Type B pancreatic cell (in vitro differentiated cells): ENCODE results near the gene WDFY1. TPM values are rescaled to one million over a fixed set of nuclear protein-coding genes. Genes with fewer than 3 reads are reported as not detected.

Source experiments
- DNase-seq: peaks from one replicate; pipeline ENCODE4 v3.0.0; 2021; ENCODE audit warnings: mixed read lengths; ENCODE audit not compliant: unreplicated experiment; ENCODE audit errors: extremely low spot score
- H3K27ac Mint-ChIP-seq: 2 replicates; pipeline ENCODE4 v1.8.0; 2021; ENCODE audit warnings: mild to moderate bottlenecking, mixed read lengths
- H3K27me3 Mint-ChIP-seq: 2 replicates; pipeline ENCODE4 v1.8.0; 2021; ENCODE audit warnings: mixed read lengths
- H3K36me3 Mint-ChIP-seq: 2 replicates; pipeline ENCODE4 v1.8.0; 2021; ENCODE audit warnings: mixed read lengths
- H3K4me1 Mint-ChIP-seq: one replicate; pipeline ENCODE4 v1.8.0; 2021; ENCODE audit warnings: mixed read lengths; ENCODE audit not compliant: unreplicated experiment
- H3K4me3 Mint-ChIP-seq: 2 replicates; pipeline ENCODE4 v1.8.0; 2021; ENCODE audit warnings: mild to moderate bottlenecking, mixed read lengths
- H3K9me3 Mint-ChIP-seq: 2 replicates; pipeline ENCODE4 v1.8.0; 2021; ENCODE audit warnings: mixed read lengths
- total RNA-seq: library from RNA; stranded (reverse); gene quantifications from 2 replicates; pipeline ENCODE4 v1.2.1, GENCODE V29; 2021; ENCODE audit warnings: low replicate concordance
- TF ChIP-seq, protein P1 (sequence below): fragments of 200-600 bp; sonication (generic); conservative IDR thresholded peaks from 2 replicates; pipeline ENCODE4 v1.5.0; 2021; ENCODE audit warnings: antibody characterized with exemption, mild to moderate bottlenecking

Gene WDFY1
- total RNA-seq, 1 donor from 2014 or later: 45.5 TPM

DNA sequence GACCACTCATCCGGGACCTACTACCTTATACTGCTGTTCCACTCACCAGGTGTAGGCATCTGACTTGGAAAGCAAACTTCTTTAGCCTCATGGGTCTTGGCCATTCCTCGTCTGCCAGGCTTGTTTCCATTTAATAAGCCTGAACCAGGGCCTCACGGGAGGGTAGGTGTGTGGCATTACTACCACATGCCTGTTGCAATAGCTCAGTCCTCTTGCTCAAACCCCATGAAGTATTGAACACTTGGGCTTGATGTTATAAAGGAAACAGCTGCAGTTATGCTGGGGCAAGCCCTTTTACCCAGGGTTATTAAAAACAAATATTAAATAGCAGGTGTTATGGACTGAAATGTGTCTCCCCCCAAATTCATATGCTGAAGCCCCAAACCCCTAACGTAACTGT is 33.3 kb upstream of the WDFY1 start:
- H3K27ac Mint-ChIP-seq: no peak overlapping the region
- TF ChIP-seq, protein P1, sequence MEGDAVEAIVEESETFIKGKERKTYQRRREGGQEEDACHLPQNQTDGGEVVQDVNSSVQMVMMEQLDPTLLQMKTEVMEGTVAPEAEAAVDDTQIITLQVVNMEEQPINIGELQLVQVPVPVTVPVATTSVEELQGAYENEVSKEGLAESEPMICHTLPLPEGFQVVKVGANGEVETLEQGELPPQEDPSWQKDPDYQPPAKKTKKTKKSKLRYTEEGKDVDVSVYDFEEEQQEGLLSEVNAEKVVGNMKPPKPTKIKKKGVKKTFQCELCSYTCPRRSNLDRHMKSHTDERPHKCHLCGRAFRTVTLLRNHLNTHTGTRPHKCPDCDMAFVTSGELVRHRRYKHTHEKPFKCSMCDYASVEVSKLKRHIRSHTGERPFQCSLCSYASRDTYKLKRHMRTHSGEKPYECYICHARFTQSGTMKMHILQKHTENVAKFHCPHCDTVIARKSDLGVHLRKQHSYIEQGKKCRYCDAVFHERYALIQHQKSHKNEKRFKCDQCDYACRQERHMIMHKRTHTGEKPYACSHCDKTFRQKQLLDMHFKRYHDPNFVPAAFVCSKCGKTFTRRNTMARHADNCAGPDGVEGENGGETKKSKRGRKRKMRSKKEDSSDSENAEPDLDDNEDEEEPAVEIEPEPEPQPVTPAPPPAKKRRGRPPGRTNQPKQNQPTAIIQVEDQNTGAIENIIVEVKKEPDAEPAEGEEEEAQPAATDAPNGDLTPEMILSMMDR: no peak
- no peak for DNase-seq
- H3K4me3 Mint-ChIP-seq: no peak overlapping the region
- H3K4me1 Mint-ChIP-seq: no peaks in the 10 kb centered on the region
- no peaks in the 10 kb centered on the region for H3K27me3 Mint-ChIP-seq
- peaks cover 3% of the 10 kb centered on the region for H3K36me3 Mint-ChIP-seq
- no peaks in the 10 kb centered on the region for H3K9me3 Mint-ChIP-seq

DNA sequence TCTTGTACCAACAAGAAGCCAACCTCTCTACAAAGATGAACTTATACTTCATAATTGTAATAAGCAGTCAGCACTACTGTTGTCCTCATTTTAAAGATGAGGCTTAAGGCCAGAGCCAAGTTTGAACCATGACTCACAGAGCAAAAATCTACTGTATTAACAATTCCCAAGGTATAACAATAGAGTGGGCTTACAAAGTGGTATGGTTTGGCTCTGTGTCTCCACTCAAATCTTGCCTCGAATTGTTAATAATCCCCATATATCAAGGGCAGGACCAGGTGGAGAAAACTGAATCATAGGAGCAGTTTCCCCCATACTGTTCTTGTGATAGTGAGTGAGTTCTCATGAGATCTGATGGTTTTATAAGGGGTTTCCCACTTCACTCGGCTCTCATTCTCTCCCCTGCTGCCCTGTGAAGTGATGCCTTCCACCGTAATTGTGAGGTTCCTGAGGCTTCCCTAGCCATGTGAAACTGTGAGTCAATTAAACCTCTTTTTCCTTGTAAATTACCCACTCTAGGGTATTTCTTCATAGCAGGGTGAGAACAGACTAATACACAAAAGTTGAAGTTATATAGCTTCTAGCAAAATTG is 31.6 kb upstream of the WDFY1 start:
- H3K4me3 Mint-ChIP-seq: no peak overlapping the region
- H3K27ac Mint-ChIP-seq: no peak overlapping the region
- no peaks in the 10 kb centered on the region for H3K36me3 Mint-ChIP-seq
- no peaks in the 10 kb centered on the region for H3K4me1 Mint-ChIP-seq
- TF ChIP-seq, protein P1: no peak
- H3K9me3 Mint-ChIP-seq: no peaks in the 10 kb centered on the region
- no peaks in the 10 kb centered on the region for H3K27me3 Mint-ChIP-seq
- no peak for DNase-seq

DNA sequence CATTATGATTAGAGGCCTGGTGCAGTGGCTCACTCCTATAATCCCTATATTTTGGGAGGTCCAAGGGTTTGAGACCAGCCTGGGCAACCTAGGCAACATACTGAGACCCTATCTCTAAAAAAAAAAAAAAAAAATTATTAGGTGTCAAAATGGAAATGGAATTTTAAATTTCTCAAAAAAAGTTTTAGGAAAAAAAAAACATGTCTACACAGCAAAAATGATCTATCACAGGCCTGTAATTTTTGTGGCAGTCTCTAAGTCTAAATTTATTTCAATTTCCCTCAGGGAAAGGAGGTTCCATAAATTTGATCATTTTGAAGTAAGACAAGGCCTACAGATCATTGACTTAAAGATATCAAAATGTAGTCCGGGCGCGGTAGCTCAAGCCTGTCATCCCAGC is 28.5 kb upstream of the WDFY1 start:
- Mint-ChIP-seq H3K27me3 (no peaks in the 10 kb centered on the region), H3K4me1 (peaks cover 5% of the 10 kb centered on the region), H3K4me3 (no peak overlapping the region), H3K36me3 (no peaks in the 10 kb centered on the region), H3K27ac (no peak overlapping the region), H3K9me3 (no peaks in the 10 kb centered on the region)
- TF ChIP-seq, protein P1: no peak
- DNase-seq: no peak

DNA sequence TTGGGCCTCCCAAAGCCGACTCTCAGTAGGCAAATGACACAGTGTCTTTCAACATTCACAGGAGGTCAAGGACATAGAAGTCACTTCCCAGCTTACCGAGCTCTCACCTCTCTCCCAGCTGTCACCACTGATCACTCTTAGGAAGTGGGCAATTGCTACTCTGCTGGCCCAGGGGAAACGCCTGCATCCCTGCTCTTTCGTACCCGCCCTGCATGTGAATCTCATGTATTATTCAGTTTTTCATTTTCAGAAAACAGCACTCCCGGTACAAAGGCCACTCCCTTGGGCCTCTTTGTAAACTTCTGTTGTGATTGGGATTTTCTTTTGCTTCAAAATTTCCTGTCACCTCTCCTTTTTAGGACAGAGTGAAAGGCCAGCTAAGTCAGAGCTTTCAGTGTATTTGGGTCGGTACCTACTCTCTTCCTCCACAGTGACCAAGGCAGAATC is 27.5 kb upstream of the WDFY1 start:
- TF ChIP-seq, protein P1: no peak
- no peaks in the 10 kb centered on the region for H3K27me3 Mint-ChIP-seq
- no peak for DNase-seq
- H3K36me3 Mint-ChIP-seq: no peaks in the 10 kb centered on the region
- no peak overlapping the region for H3K4me3 Mint-ChIP-seq
- H3K27ac Mint-ChIP-seq: no peak overlapping the region
- H3K4me1 Mint-ChIP-seq: peaks cover 5% of the 10 kb centered on the region
- H3K9me3 Mint-ChIP-seq: no peaks in the 10 kb centered on the region

DNA sequence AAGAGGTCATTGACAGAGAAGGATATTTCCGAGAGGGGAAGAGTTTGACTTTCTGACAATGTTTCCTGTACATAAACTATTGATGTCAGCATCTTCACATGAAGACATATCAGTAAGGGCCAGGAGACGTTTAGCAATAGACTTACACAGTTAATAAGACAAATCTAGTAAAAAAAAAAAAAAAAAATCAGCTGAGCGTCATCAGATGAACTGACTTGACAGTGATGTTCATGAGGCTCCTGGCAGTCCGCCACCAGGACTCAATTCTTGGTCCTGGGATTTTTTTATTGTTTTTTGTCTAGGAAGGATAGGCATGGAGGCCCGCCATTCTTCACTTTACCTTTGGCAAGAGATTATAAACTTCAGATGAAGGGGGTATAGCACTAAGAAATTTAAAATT is 26.6 kb upstream of the WDFY1 start:
- no peaks in the 10 kb centered on the region for H3K9me3 Mint-ChIP-seq
- peaks cover under 1% of the 10 kb centered on the region for H3K36me3 Mint-ChIP-seq
- DNase-seq: no peak
- no peak overlapping the region for H3K27ac Mint-ChIP-seq
- TF ChIP-seq, protein P1: no peak
- H3K4me1 Mint-ChIP-seq: peaks cover 5% of the 10 kb centered on the region
- no peaks in the 10 kb centered on the region for H3K27me3 Mint-ChIP-seq
- no peak overlapping the region for H3K4me3 Mint-ChIP-seq
